Mucosa of rectum (tissue), 2 donors: Measurements from ENCODE around the gene FAM221B.

ENCODE experiments used
- H3K27ac ChIP-seq, 2 donors: one replicate each; pipeline ENCODE4 v1.7.0; 2013; ENCODE audit warnings: inconsistent platforms in 2 of 2, low read depth in 2 of 2, low read length in 2 of 2
- H3K27me3 ChIP-seq, 2 donors: one replicate each; pipeline ENCODE4 v1.7.0; 2013; ENCODE audit warnings: low read length in 2 of 2; ENCODE audit not compliant: control insufficient read depth in 2 of 2, insufficient read depth in 2 of 2
- H3K36me3 ChIP-seq, 2 donors: one replicate each; pipeline ENCODE4 v1.7.0; 2013; ENCODE audit warnings: low read length in 2 of 2; ENCODE audit not compliant: control insufficient read depth in 2 of 2, insufficient read depth in 2 of 2
- H3K4me1 ChIP-seq, 2 donors: one replicate each; pipeline ENCODE4 v1.7.0; 2013; ENCODE audit warnings: low read length in 2 of 2, mild to moderate bottlenecking in 1 of 2; ENCODE audit not compliant: control insufficient read depth in 2 of 2, insufficient read depth in 2 of 2
- H3K4me3 ChIP-seq, 2 donors: one replicate each; pipeline ENCODE4 v1.7.0; 2013; ENCODE audit warnings: low read length in 2 of 2
- H3K9ac ChIP-seq, 2 donors: one replicate each; pipeline ENCODE4 v1.7.0; 2013; ENCODE audit warnings: low read length in 2 of 2, low read depth in 1 of 2, mild to moderate bottlenecking in 1 of 2
- H3K9me3 ChIP-seq, 2 donors: one replicate each; pipeline ENCODE4 v1.7.0; 2013; ENCODE audit warnings: low read length in 2 of 2; ENCODE audit not compliant: control insufficient read depth in 2 of 2
- donor health status: healthy.
- donor health status: Normal muscosa, but diverticular disease.

FAM221B gene

GRCh38 chr9:35828716-35829083, at the start of gene FAM221B:
Gene FAM221B (minus strand): TSS chr9:35828732. CDS start chr9:35826161, 2,571 bp downstream.
- H3K27me3 ChIP-seq = no peaks in the 10 kb centered on the region
- H3K9ac ChIP-seq = peak within 1 kb of the TSS; percentile 87 to 94
- H3K4me1 ChIP-seq = peaks cover 30 to 31% of the 10 kb centered on the region in 2 donors
- H3K27ac ChIP-seq = peak within 1 kb of the TSS; percentile 87
- H3K36me3 ChIP-seq = no peaks in the 10 kb centered on the region
- H3K9me3 ChIP-seq = no peaks in the 10 kb centered on the region
- peak within 1 kb of the TSS; percentile 85 to 92 for H3K4me3 ChIP-seq

GRCh38 chr9:35872505-35872904, 44.0 kb upstream of the FAM221B start:
- Histone ChIP-seq H3K27ac (no peak overlapping the region), H3K4me3 (no peak overlapping the region), H3K27me3 (no peaks in the 10 kb centered on the region), H3K4me1 (no peaks in the 10 kb centered on the region), H3K9ac (no peak overlapping the region), H3K9me3 (no peaks in the 10 kb centered on the region), H3K36me3 (no peaks in the 10 kb centered on the region)

- Histone ChIP-seq H3K36me3 (no peaks in the 10 kb centered on the region), H3K4me1 (no peaks in the 10 kb centered on the region), H3K9ac (no peak overlapping the region), H3K9me3 (no peaks in the 10 kb centered on the region), H3K27ac (no peak overlapping the region), H3K4me3 (no peak overlapping the region), H3K27me3 (no peaks in the 10 kb centered on the region)
Measured at GRCh38 chr9:35871545-35871944, 43.0 kb upstream of the FAM221B start.

- Histone ChIP-seq H3K36me3 (no peaks in the 10 kb centered on the region), H3K4me1 (no peaks in the 10 kb centered on the region), H3K9ac (no peak within 1 kb of the TSS), H3K9me3 (no peaks in the 10 kb centered on the region), H3K27ac (no peak within 1 kb of the TSS), H3K4me3 (no peak within 1 kb of the TSS), H3K27me3 (no peaks in the 10 kb centered on the region)
Measured at GRCh38 chr9:35870351-35870923, 41.9 kb upstream of the FAM221B start, which contains the start of gene OR13J1. Gene OR13J1 (minus strand): TSS chr9:35870401. CDS start chr9:35870401, 0 bp downstream.

- Histone ChIP-seq H3K36me3 (no peaks in the 10 kb centered on the region), H3K27ac (no peak overlapping the region), H3K9ac (no peak overlapping the region), H3K27me3 (no peaks in the 10 kb centered on the region), H3K9me3 (no peaks in the 10 kb centered on the region), H3K4me1 (no peaks in the 10 kb centered on the region), H3K4me3 (no peak overlapping the region)
Measured at GRCh38 chr9:35869621-35870216, 41.2 kb upstream of the FAM221B start.

- no peak overlapping the region for H3K4me3 ChIP-seq
- H3K27me3 ChIP-seq = peaks cover 0 to 1% of the 10 kb centered on the region in 2 donors
- no peak overlapping the region for H3K27ac ChIP-seq
- no peaks in the 10 kb centered on the region for H3K36me3 ChIP-seq
- H3K4me1 ChIP-seq = no peaks in the 10 kb centered on the region
- H3K9me3 ChIP-seq = no peaks in the 10 kb centered on the region
- no peak overlapping the region for H3K9ac ChIP-seq
Measured at GRCh38 chr9:35868933-35869332, 40.4 kb upstream of the FAM221B start.

- H3K9me3 ChIP-seq = no peaks in the 10 kb centered on the region
- H3K9ac ChIP-seq = no peak overlapping the region
- H3K4me3 ChIP-seq = no peak overlapping the region
- H3K36me3 ChIP-seq = no peaks in the 10 kb centered on the region
- peaks cover 3 to 10% of the 10 kb centered on the region in 2 donors for H3K27me3 ChIP-seq
- H3K27ac ChIP-seq = no peak overlapping the region
- no peaks in the 10 kb centered on the region for H3K4me1 ChIP-seq
Measured at GRCh38 chr9:35867538-35867937, 39.0 kb upstream of the FAM221B start.

- H3K9ac ChIP-seq = no peak overlapping the region
Measured at GRCh38 chr9:35864695-35865255, 36.2 kb upstream of the FAM221B start.

GRCh38 chr9:35863583-35863982, 35.1 kb upstream of the FAM221B start:
- peaks cover 13 to 14% of the 10 kb centered on the region in 2 donors for H3K27me3 ChIP-seq
- no peaks in the 10 kb centered on the region for H3K9me3 ChIP-seq
- H3K27ac ChIP-seq = no peak overlapping the region
- no peak overlapping the region for H3K4me3 ChIP-seq
- no peaks in the 10 kb centered on the region for H3K36me3 ChIP-seq
- no peak overlapping the region for H3K9ac ChIP-seq
- H3K4me1 ChIP-seq = peaks cover 0 to 5% of the 10 kb centered on the region in 2 donors

More at GRCh38 chr9:35864695-35865255, 36.2 kb upstream of the FAM221B start:
- Histone ChIP-seq H3K36me3 (no peaks in the 10 kb centered on the region), H3K4me1 (peaks cover 0 to 1% of the 10 kb centered on the region in 2 donors), H3K4me3 (no peak overlapping the region), H3K9me3 (no peaks in the 10 kb centered on the region), H3K27me3 (peaks cover 12 to 13% of the 10 kb centered on the region in 2 donors), H3K27ac (no peak overlapping the region)

- Histone ChIP-seq H3K27ac (no peak overlapping the region), H3K36me3 (no peaks in the 10 kb centered on the region), H3K9me3 (no peaks in the 10 kb centered on the region), H3K27me3 (peaks cover 13 to 14% of the 10 kb centered on the region in 2 donors), H3K4me1 (peaks cover 0 to 5% of the 10 kb centered on the region in 2 donors), H3K9ac (no peak overlapping the region), H3K4me3 (no peak overlapping the region)
Measured at GRCh38 chr9:35862328-35862727, 33.8 kb upstream of the FAM221B start.
